ENCODE results near the gene PLTP. TPM values are rescaled to one million over a fixed set of nuclear protein-coding genes. Genes with fewer than 3 reads are reported as not detected.
A peak's percentile ranks its signal among the peaks of the same experiment; 100 is the strongest.

The PLTP gene
- total RNA-seq, 4 donors from 2014 or later: 74.7 to 713 (median 134) TPM

GRCh38 chr20:45950330-45950646 lies 38.3 kb upstream of the PLTP start:
- no peak for DNase-seq (ENCODE audit: low spot score in 2 of 2)
- Histone ChIP-seq H3K36me3 (peaks cover 3 to 91% (median 51%) of the 10 kb centered on the region in 3 donors), H3K4me1 (peaks cover 0 to 26% (median 2%) of the 10 kb centered on the region in 4 donors), H3K27ac (no peak overlapping the region), H3K4me3 (no peak overlapping the region), H3K27me3 (no peaks in the 10 kb centered on the region), H3K9me3 (no peaks in the 10 kb centered on the region)
- TF ChIP-seq, protein P1, sequence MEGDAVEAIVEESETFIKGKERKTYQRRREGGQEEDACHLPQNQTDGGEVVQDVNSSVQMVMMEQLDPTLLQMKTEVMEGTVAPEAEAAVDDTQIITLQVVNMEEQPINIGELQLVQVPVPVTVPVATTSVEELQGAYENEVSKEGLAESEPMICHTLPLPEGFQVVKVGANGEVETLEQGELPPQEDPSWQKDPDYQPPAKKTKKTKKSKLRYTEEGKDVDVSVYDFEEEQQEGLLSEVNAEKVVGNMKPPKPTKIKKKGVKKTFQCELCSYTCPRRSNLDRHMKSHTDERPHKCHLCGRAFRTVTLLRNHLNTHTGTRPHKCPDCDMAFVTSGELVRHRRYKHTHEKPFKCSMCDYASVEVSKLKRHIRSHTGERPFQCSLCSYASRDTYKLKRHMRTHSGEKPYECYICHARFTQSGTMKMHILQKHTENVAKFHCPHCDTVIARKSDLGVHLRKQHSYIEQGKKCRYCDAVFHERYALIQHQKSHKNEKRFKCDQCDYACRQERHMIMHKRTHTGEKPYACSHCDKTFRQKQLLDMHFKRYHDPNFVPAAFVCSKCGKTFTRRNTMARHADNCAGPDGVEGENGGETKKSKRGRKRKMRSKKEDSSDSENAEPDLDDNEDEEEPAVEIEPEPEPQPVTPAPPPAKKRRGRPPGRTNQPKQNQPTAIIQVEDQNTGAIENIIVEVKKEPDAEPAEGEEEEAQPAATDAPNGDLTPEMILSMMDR (IDR thresholded peaks at IDR 0.05): no peak
- TF ChIP-seq EP300 (IDR thresholded peaks at IDR 0.05) (no peak), POLR2A (IDR thresholded peaks at IDR 0.05) (no peak)
- WGBS, 2 donors: 85 to 86% methylated on average over 9 of the region's 9 CpGs

DNA sequence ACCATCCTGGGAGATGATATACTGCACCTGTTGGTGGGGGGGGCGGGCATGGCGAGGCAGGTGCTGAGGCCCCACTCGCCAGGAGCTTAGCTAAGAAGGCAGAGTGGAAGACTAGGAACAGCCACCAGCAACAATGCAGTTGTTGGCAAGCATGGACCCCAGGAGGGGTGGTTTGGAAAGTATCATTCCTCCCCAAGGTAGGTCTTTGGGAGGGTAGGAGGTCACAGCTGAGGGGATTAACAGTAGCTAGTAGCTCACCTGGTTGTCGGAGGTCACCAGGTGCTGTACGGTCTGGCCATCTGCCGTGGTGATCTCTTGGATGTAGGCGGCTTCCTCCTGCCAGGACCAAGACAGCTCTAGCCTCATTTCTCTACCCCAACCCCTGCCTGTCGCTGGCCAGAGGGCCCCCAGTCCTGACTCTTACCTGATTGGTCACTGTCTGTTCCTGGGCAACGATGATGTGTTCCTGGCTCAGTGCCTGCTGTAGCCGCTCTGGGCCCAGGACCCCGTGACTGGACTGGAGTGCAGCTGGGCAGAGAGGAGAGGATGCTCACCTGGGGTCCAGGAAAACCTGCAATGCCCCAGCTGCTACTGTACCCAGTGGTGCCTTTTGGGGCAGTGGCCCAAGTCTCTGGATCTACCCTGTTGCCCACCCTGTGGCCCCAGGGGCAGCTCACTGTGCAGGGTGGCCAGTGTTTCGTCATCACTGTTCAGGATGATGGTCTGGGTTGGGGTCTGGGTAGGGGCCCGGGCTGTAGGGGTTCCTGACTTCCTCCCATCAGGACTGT lies 37.8 kb upstream of the PLTP start:
- DNase-seq (ENCODE audit: low spot score in 2 of 2): no peak
- Histone ChIP-seq H3K4me3 (no peak overlapping the region), H3K27ac (no peak overlapping the region), H3K9me3 (no peaks in the 10 kb centered on the region), H3K36me3 (peaks cover 3 to 94% (median 54%) of the 10 kb centered on the region in 3 donors), H3K4me1 (peaks cover 0 to 26% (median 2%) of the 10 kb centered on the region in 4 donors), H3K27me3 (no peaks in the 10 kb centered on the region)
- WGBS, 2 donors: 75 to 83% methylated on average over 9 to 12 of the region's 13 CpGs
- TF ChIP-seq POLR2A (IDR thresholded peaks at IDR 0.05) (no peak), EP300 (IDR thresholded peaks at IDR 0.05) (peak in 1 of 2 donors; percentile 21)
- TF ChIP-seq, protein P1 (IDR thresholded peaks at IDR 0.05): no peak

DNA sequence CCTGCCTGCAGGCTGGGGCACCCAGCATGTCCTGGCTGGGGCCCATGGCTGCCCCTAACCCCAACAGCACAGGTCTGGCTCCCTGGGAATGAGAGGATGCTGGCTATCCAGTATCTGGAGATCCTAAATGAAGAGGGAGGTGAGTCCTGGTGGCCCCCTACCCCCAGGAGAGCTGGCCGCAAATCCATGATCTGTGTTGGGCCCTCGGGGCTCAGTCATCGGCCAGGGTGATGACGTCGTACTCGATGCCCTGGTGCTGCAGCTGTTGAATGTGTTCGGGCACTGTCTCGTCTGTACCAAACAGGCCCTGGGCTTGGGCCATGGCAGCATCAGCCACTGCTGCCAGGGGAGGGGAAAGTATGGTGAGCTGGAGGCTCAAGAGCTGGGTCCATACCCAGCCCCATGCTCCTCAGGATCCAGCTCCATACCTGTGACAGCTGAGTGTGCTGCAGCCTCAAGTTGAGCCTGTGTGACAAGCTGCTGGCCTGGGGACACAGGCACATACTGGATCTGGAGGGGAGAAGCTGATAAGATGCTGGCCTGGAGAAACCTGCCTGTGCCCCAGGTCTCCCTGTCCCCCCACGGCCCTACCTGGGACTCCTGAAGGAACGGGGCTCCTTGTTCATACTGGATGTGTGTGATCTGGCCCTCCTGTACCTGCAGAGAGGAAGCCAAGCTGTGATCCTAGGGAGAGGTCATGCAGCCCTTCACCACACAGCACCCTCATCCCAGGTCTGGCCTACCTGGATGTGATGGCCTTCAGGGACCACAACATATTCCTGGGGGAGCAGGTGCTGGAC lies 37.0 kb upstream of the PLTP start:
- no peak overlapping the region for H3K4me3 ChIP-seq
- H3K27me3 ChIP-seq: no peaks in the 10 kb centered on the region
- no peak for DNase-seq (ENCODE audit: low spot score in 2 of 2)
- peaks cover 3 to 100% (median 58%) of the 10 kb centered on the region in 3 donors for H3K36me3 ChIP-seq
- no peaks in the 10 kb centered on the region for H3K9me3 ChIP-seq
- WGBS, 2 donors: 41 to 70% methylated on average over 4 to 7 of the region's 10 CpGs
- H3K4me1 ChIP-seq: peaks cover 0 to 26% (median 2%) of the 10 kb centered on the region in 4 donors
- TF ChIP-seq, protein P1 (IDR thresholded peaks at IDR 0.05): no peak
- TF ChIP-seq POLR2A (IDR thresholded peaks at IDR 0.05): no peak
- no peak for TF ChIP-seq EP300 (IDR thresholded peaks at IDR 0.05)
- H3K27ac ChIP-seq: peak overlapping the region in 2 of 4 donors; percentile 25 to 82

GRCh38 chr20:45948261-45948733 lies 36.3 kb upstream of the PLTP start:
- Histone ChIP-seq H3K36me3 (peaks cover 3 to 100% (median 61%) of the 10 kb centered on the region in 3 donors), H3K27ac (peak overlapping the region in 2 of 4 donors; percentile 25 to 82), H3K9me3 (no peaks in the 10 kb centered on the region), H3K4me1 (peaks cover 0 to 26% (median 2%) of the 10 kb centered on the region in 4 donors), H3K4me3 (no peak overlapping the region), H3K27me3 (no peaks in the 10 kb centered on the region)
- no peak for DNase-seq (ENCODE audit: low spot score in 2 of 2)
- 76 to 83% methylated on average over 3 to 7 of the region's 7 CpGs for WGBS, 2 donors
- TF ChIP-seq EP300 (IDR thresholded peaks at IDR 0.05) (no peak), POLR2A (IDR thresholded peaks at IDR 0.05) (no peak)
- TF ChIP-seq, protein P1 (IDR thresholded peaks at IDR 0.05): no peak
